Cardiac septum (tissue), 1 donor: ENCODE data around the gene CNOT1. TPM values are rescaled to one million over a fixed set of nuclear protein-coding genes. Genes with fewer than 3 reads are reported as not detected.
"Not testable (repeated sequence)": the region's sequence is repeated elsewhere in the genome, so short reads cannot be mapped to it uniquely, and the experiment has no call there.

ENCODE experiments used
- DNase-seq: peaks from one replicate; pipeline ENCODE4 v3.0.0-alpha.2; 2020; ENCODE audit warnings: low spot score
- intact Hi-C: fragments of 100-400 bp; cut with DNase I; formaldehyde crosslinking; loops from one replicate; pipeline ENCODE4 v1.14.0; 2022
- total RNA-seq: library from RNA; stranded (reverse); fragmentation: NEBNext Ultra II Directional; extraction: Animal tissue kit (Norgen Biotek cat#: 25700); gene quantifications from one replicate; pipeline ENCODE4 v1.2.1, GENCODE V29; 2021
- donor health status: DM: no; HTN: no; CAD: no.

The CNOT1 gene
- total RNA-seq, 1 donor from 2014 or later: 85.6 TPM

- no peak for DNase-seq
- intact Hi-C loops: no loop called here
These were observed 10.2 kb upstream of the CNOT1 start for GRCh38 chr16:58639836-58640235.

- no peak for DNase-seq
- intact Hi-C loops: no loop called here
These were observed 9.6 kb upstream of the CNOT1 start for GRCh38 chr16:58639230-58639629.

- DNase-seq: no peak
- intact Hi-C loops: no loop called here
These were observed 8.8 kb upstream of the CNOT1 start for GRCh38 chr16:58638148-58639036.

- DNase-seq, intact Hi-C loops: not testable (repeated sequence)
These were observed 7.4 kb upstream of the CNOT1 start for GRCh38 chr16:58637021-58637420.

GRCh38 chr16:58636466-58636865 is 6.8 kb upstream of the CNOT1 start:
- no peak for DNase-seq
- intact Hi-C loops: no loop called here

GRCh38 chr16:58635502-58635901 is 5.9 kb upstream of the CNOT1 start:
- intact Hi-C loops: no loop called here
- no peak for DNase-seq

GRCh38 chr16:58634265-58634802 is 4.7 kb upstream of the CNOT1 start:
- DNase-seq: no peak
- intact Hi-C loops: no loop called here

- intact Hi-C loops: loop anchor here (5.0 to 10.0 kb wide), 2 partner anchors 64 to 112 kb away; partner anchors contain the start of gene SETD6
- DNase-seq: peak; percentile 82
These were observed 537 bp downstream of the CNOT1 start for GRCh38 chr16:58628845-58629732.

GRCh38 chr16:58624209-58624608 is 5.4 kb downstream of the CNOT1 start:
- intact Hi-C loops: loop anchor here (10.0 kb wide), 1 partner anchor 59 kb away; no protein-coding TSS in a partner anchor
- DNase-seq: no peak

- intact Hi-C loops: loop anchor here (10.0 kb wide), 1 partner anchor 56 kb away; no protein-coding TSS in a partner anchor
- no peak for DNase-seq
These were observed 9.2 kb downstream of the CNOT1 start for GRCh38 chr16:58620396-58620795.

GRCh38 chr16:58615280-58615679 is 14.3 kb downstream of the CNOT1 start:
- intact Hi-C loops: no loop called here
- no peak for DNase-seq

GRCh38 chr16:58614860-58615259 is 14.8 kb downstream of the CNOT1 start:
- intact Hi-C loops: no loop called here
- DNase-seq: no peak

GRCh38 chr16:58614212-58614611 is 15.4 kb downstream of the CNOT1 start:
- DNase-seq: no peak
- intact Hi-C loops: no loop called here

GRCh38 chr16:58612965-58613364 is 16.7 kb downstream of the CNOT1 start:
- DNase-seq, intact Hi-C loops: not testable (repeated sequence)

GRCh38 chr16:58608601-58609136 is 21.0 kb downstream of the CNOT1 start:
- intact Hi-C loops: no loop called here
- DNase-seq: no peak

- intact Hi-C loops: no loop called here
- no peak for DNase-seq
These were observed 24.1 kb downstream of the CNOT1 start for GRCh38 chr16:58605562-58605961.

- intact Hi-C loops: no loop called here
- no peak for DNase-seq
These were observed 38.5 kb downstream of the CNOT1 start for GRCh38 chr16:58591083-58591482.

GRCh38 chr16:58589326-58589905 is 40.2 kb downstream of the CNOT1 start:
- intact Hi-C loops: no loop called here
- DNase-seq: no peak

GRCh38 chr16:58588406-58588805 is 41.2 kb downstream of the CNOT1 start:
- intact Hi-C loops: no loop called here

More at GRCh38 chr16:58588406-58588805, 41.2 kb downstream of the CNOT1 start:
- no peak for DNase-seq
